Suppressor macrophage treated with lipopolysaccharide for 4 hours (primary cell): ENCODE data around the gene TBC1D5.
A peak's percentile ranks its signal among the peaks of the same experiment; 100 is the strongest.
"Not testable (repeated sequence)": the region's sequence is repeated elsewhere in the genome, so short reads cannot be mapped to it uniquely, and the experiment has no call there.

Experiments used
- DNase-seq: peaks from one replicate; pipeline ENCODE4 v3.0.0-alpha.2; 2020

TBC1D5 gene

DNA sequence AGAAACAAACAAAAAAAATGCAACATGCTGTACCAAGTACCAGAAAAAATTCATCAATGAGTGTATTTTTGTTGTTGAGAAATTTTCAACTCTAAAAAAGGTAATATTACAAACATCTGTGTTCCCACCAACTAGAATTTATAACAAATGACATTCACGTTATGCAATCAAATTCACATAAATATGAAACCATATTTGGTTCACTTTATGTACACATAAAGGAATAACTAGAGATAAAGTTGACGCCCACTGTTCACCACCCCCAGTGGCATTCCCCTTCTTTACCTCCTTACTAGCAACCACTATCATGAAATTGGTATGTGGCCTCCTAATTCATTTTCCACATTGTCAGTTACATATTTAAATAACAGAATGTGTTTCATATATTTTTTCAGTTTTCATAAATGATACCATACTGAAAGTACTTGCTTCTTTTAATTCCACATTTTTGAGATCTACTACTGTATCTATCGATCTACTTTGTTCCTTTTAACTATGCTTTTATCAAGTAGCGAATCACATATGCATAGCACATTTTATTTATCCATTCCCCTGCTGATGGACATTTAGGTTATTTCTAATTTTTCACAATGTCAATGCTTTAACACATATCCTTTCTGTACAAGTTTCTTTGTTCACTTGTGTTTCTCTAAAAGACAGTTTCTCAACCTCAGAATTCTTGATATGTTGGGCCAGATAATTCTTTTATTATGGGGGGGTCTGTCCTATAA lies 34.5 kb downstream of the TBC1D5 start:
- peak; percentile 35 for DNase-seq

DNA sequence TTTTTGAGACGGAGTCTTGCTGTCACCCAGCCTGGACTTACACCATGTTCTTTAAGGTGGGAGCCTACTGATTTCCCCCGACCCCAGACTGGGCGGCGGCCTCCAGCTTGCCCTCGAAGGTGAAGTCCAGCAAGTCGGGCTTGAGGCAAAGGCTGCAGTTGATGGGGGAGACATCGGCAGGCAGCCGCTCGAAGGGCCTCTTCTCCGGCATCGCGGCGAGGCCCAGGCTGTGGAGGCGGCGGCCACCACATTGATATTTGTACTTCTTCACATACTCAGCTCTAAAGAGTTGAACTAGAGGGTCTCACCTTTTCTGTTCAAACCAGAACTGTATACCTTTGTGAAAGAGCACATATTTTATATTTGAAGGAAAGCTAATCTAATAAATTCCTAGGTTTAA lies 36.4 kb downstream of the TBC1D5 start:
- not testable (repeated sequence) for DNase-seq

DNA sequence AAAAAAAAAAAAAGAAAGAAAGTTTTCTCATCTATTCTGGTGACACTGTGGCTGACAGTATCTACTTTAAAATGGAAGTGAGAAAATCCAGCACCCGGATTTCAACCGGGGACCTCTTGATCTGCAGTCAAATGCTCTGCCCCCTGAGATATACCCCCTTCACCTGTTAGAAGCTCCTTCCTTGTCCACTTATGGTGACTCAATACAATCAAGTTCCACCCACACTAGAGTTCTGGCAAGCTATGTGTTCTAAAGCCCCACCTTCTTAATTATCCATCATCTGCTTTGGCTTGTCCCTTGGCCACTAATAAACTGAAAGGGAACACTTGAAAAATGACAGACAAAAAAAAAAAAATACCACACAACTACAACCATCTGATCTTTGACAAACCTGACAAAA lies 42.6 kb downstream of the TBC1D5 start:
- not testable (repeated sequence) for DNase-seq

DNA sequence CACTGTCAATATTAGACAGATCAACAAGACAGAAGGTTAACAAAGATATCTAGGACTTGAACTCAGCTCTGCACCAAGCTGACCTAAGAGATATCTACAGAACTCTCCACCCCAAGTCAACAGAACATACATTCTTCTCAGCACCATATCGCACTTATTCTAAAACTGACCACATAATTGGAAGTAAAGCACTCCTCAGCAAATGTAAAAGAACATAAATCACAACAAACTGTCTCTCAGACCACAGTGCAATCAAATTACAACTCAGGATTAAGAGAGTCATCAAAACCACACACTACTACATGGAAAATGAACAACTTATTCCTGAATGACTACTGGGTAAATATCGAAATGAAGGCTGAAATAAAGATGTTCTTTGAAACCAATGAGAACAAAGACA lies 46.8 kb downstream of the TBC1D5 start:
- DNase-seq: not testable (repeated sequence)

DNA sequence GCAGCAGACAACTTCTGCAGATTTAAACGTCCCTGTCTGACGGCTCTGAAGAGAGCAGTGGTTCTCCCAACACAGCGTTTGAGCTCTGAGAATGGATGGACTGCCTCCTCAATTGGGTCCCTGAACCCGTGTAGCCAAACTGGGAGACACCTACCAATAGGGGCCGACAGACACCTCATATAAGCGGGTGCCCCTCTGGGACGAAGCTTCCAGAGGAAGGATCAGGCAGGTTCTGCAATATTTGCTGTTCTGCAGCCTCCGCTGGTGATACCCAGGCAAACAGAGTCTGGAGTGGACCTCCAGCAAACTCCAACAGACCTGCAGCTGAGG lies 48.8 kb downstream of the TBC1D5 start:
- not testable (repeated sequence) for DNase-seq

DNA sequence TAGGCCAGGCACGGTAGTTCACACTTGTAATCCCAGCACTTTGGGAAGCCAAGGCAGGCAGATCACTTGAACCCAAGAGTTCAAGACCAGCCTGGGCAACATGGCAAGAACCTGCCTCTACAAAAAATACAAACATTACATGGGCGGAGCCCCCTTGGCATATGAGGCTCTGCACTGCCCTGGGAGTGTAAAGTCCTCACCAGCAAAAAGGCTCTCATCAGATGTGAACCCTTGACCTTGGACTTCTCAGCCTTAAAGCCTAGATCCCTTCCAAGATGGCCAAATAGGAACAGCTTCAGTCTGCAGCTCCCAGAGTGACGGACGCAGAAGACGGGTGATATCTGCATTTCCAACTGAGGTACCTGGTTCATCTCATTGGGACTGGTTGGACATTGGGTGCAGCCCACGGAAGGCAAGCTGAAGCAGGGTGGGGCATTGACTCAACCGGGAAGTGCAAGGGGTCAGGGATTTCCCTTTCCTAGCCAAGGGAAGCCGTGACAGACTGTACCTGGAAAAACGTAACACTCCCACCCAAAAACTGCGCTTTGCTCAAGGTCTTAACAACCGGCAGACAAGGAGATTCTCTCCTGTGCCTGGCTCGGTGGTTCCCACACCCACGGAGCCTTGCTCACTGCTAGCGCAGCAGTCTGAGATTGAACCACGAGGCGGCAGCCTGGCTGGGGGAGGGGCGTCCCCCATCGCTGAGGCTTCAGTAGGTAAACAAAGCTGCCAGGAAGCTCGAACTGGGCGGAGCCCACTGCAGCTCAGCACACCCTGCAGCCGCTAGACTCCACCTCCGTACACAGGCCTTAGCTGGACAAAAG lies 49.4 kb downstream of the TBC1D5 start:
- not testable (repeated sequence) for DNase-seq

DNA sequence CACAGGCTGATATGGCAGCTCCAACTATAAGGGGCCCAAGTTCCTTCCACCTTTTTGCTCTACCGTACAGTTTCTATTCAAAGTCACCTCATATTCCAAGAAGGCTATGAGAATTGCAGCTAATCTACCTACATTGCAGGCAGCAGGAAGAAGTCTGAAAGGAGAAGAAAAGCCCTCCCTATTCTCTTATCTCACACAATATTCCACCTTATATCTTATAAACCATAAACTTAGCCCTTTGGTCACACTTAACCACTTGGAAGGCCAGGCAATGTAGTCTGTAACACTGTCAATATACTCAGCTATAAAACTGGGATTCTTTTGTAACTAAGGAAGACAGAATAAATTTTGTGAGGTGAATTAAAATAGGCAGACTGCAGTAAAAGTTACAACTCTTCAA lies 54.9 kb downstream of the TBC1D5 start:
- DNase-seq: no peak

DNA sequence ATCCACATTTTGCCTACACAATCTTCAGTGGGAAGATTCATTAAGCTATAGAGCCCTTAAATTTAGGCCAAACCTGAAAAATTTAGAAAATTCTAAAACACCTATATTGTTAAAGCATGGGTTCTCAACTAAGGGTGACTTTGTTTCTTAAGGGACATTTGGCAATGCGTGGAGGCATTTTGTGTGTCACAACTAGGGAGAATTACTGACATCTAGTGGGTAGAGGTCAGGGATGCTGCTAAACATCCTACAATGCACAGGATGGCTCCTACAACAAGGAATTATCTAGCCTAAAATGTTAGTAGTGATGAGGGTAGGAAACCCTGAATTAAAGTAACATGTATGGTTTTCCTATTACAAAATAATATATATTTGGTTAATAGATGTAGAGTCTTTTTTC lies 55.8 kb downstream of the TBC1D5 start:
- peak; percentile 47 for DNase-seq

DNA sequence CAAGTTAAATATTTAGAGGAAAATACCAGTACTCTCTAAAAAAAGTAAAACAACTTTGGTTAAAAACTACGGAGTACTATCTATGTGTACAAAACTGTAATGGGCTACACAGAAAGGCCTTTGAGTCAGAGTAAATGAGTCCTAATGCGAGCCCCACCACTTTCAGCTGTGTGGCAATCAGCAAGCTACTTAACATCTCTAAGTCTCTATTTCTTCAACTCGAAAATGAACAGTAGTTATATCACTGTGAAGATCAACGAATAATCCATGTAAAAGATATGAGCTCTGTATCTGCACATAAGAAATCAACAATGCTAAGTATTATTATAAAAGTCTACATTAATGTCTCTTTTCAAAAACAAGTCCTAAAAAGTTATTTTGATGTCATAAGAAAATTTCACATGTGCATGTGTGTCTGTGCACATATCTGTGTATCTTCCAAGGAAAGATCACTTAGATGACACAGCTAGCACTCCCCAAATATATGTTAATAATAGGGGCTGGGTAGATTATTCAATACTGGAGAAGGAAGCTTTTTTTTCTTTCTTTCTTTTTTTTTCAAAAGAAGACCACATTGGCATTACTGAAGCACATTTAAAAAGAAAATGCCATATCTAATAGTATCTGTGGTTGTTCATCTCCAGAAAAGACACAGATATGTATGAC lies 58.8 kb downstream of the TBC1D5 start:
- DNase-seq: no peak

DNA sequence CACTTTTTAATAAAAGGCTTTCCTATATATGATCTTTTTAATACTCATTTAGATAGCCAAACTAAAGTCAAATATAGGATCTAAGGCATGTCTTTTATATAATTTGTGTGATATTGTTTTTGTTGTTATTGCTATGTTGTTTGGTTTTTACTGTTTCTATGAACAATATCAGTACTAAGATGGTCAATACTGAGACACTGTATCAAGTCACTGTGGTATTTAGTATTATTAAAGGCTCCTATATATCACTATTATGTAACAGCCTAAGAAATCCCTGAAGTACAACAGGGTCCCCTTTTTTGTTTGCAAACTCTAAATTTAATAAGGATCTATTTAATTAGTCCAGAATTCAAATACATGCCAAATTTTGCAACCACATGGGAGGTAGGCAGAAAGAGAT lies 61.9 kb downstream of the TBC1D5 start:
- DNase-seq: no peak

DNA sequence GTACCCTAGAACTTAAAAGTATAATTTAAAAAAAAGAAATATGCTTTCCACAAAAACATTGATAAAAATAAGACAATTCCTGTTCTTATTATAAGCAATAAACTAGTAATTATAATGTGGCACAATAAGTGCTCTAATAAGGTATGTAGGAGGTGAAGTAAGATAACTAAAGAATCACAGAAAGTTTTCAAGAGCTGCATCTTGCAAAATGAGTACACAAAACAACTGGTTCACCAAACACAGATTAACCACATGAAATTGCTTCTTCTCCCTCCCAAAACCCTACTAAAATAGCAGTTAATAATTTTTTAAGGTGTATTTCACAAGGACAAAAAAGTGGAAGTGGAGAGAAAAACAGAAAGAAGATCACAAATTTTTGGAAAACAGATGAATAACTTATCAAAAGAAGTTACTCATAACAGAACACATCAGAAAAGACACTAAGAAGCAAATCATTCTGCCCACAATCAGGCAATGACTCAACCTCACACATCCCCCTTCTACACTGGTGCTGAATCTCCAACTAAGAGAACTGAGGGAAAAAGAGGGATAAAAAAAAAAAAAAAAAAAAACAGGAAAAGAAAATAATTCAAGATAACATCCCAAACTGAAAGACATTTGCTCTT lies 64.2 kb downstream of the TBC1D5 start:
- peak; percentile 67 for DNase-seq

DNA sequence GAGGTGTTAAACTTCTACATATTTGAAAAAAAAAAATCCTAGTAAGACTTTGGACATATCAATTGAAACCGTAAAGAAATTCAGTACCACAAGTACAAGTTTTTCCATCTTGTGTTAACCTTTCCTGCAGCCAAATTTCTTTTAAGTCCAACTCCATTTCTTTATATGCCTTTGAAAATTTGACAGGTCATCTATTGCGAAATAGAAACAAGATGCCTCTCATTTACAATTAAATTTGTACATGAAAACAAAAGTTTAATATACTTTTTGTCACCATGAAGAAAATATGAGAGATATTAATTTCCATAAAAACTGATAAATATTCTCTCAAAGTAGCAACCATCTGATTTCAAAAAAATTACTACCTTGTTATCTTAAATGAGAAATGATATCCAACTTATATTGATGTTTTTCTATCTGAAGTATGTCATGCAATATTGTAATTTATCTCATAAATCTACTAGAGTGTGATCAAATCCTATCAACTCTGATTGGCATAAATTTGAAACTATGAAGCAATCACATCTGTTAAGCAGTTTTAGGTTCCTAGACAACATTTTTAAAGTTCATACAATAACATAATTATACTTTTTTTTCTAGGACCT lies 68.2 kb downstream of the TBC1D5 start:
- no peak for DNase-seq

DNA sequence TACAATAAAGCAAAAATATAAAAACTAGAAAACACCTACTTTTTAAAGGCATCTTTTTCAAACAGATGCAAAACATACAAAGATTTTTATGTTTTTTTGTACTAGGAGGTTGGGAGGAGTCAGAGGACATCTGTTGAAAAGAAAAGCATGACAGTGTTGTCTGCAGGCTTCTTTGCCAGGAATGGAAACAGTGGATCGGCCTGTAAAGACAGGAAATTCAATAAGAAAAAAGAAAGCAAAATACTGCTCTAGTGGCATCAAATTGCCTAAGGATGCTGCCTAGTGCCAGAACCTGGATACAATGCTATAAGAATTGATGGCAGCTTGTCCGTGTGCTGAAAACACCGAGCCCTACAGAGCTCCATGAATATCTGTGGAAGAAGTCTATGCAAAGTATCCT lies 69.9 kb downstream of the TBC1D5 start:
- no peak for DNase-seq

DNA sequence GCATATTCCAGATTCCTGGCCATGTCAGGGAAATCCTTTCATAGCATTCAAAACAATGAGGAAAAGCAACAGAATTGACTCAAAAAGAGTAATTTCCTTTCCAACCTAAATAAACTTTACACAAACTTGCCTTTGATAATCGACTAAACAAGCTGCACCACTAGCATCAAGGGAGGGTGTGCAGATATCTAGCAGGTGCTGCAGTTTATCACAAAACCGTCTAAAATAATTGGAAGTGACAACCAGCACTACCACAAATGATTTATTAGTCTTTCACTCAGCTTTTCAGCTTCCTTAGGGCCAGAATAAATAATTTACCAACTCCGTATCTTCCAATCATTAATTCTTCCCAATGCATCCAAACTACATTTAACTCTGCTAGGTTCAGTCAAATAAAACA lies 71.7 kb downstream of the TBC1D5 start:
- DNase-seq: no peak

DNA sequence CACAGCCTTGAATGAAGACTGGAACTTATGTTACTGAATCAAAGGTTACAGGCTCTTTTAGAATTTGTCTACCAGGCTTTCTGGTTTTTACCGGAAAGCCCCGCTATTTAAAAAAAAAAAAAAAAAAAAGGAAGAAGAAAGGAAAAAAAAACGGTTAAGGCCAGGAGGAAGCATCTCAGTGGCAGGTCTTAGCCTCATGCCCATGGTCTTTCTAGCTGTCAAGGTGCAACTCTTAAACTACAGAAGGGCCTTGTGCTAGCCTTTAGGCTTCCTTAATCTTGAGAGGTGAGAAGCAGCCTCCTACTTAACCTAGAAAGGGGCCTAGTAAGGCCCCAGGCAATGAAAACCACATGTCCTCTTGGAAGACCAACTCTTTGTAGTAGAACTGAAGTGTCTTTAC lies 77.5 kb downstream of the TBC1D5 start:
- DNase-seq: no peak

DNA sequence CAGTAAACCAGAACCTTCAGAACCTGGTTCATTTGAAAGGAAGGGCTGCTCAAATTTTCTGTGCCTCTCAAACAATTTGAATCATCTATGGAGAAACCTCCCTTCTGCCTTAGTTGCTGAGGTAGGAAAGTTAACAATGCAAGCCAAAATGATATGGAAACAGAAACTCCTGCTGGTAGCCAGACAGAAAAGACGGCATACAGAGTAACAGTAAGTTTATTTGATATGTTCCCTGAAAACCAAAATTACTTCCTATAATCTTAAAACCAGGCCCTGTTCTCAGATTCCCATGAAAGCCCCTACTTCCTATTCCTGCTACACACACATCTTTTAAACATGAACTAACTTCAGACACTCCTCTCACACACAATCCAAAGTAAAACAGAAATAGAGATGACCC lies 86.2 kb downstream of the TBC1D5 start:
- DNase-seq: peak; percentile 46

DNA sequence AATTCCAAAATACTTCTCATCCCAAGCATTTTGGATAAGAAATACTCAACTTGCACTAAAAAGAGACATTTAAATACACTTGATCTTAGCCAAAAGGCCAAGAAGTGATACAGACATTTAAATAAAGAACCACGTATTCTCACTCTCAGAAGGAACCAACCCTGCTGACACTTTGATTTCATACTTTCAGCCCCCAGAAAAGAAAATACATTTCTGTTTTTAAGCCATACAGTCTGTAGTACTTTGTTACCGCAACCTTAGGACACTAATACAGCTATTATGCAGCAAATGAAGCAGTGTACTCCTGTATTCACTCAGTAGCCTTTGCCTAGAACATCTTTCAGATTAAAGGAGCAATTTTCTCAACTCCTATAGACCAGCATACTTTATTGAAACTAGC lies 86.7 kb downstream of the TBC1D5 start:
- DNase-seq: no peak

DNA sequence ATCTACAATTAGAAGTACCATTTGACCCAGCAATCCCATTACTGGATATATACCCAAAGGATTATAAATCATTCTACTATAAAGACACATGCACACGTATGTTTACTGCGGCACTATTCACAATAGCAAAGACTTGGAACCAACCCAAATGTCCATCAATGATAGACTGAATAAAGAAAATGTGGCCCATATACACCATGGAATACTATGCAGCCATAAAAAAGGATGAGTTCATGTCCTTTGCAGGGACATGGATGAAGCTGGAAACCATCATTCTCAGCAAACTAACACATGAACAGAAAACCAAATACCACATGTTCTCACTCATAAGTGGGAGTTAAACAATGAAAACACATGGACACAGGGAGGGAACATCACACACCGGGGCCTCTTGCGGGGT lies 92.7 kb downstream of the TBC1D5 start:
- not testable (repeated sequence) for DNase-seq

DNA sequence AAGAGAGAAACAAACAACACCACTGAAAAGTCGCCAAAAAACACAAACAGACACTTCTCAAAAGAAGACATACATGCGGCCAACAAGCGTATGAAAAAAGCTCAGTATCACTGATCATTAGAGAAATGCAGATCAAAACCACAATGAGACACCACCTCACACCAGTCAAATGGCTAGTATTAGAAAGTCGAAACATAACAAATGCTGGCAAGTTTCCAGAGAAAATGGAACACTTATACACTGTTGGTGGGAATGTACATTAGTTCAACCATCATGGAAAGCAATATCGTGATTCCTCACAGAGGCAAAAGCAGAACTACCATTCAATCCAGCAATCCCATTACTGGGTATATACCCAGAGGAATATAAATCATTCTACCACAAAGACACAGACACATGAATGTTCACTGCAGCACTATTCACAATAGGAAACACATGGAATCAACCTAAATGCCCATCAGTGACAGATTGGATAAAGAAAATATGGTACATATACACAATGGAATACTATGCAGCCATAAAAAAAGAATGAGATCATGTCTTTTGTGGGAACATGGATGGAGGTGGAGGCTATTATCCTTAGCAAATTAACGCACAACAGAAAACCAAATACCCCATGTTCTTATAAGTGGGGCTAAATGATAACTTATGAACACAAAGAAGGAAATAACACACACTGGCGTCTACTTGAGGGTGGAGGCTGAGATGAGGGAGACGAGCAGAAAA lies 93.6 kb downstream of the TBC1D5 start:
- not testable (repeated sequence) for DNase-seq

DNA sequence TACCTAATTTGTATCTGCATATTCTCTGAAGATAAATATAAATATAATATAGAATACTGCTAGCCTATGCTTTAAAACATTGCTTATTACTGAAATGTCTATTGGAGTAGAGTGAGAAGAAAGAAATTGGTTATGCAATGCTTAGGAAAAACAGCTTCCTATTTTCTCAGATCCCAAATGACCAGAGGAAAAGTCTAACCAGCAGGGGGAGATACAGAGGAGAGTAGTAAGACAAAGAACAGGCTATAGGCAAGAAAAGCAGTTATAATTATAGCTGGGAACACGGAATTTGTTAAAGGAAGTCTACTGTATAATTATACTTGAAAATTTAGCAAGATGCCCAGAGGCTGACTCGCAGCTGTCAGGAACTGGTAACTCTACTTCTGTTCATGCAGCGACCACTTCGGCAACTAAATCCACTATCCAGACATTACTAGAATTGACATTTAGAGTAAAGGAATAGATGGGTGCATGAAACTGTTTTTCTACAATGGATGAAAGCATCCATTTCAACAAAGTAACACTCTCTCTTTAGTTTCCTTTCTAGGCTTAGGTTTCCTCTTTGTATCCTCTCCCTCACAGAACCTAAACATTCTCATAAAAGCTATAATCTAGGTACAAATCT lies 97.2 kb downstream of the TBC1D5 start:
- peak; percentile 81 for DNase-seq

DNA sequence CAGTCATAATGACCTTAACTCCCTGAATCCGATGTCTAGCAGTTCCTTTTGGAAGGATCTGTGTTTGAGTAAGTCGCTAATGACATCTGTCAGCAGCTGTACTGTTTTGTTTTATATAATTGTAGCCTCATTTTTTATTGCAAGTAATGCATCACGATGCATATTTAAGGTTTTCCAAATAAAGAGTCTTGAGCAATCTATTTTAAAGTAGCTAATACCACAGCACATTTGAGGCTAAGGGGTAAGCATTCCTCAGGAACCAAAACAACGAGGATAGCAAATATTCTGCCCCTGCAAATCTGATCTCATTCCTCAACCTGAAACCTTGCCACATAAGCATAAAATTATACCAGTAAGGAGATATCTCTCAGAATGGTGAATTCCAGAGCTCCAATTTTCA lies 98.7 kb downstream of the TBC1D5 start:
- no peak for DNase-seq

DNA sequence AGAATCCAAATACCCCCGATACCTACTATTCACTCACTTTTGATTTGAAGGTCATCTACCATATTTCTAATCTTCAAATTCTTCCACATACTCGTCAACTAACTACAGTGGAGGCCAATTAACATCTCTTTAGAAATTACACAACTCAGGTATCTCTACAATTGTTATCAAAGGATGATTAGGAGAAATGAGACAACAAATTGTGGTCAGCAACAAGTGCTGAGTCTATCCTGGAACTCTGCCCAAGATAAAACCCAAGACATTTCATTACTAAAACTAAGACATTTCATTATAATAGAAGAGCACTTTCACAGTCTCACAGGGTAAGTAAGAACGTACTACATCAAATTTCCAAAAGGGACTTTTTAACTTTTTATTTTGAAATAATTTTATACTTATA lies 100.0 kb downstream of the TBC1D5 start:
- no peak for DNase-seq
